ENCODE measurements around the gene RETSAT.

Gene RETSAT

DNA sequence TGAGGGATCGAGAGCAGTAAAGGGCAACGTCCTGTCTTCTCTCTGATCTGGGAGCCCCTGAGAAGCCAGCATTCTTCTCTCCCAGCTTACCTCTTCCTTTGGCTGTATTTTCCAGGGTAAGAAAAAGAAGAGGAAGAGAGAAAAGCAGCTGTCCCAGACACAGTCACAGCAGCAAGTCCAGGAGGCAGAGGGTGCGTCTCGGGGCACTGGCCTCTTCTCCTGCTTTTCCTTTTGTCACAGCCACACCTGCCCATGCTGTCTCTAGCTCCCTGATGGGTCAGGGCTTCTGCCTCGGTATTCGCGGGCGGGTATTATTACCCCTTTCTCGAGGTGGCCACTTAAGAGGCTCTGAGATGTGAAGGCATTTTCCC lies 46.8 kb downstream of the RETSAT start:
- DNase-seq, result no peak

DNA sequence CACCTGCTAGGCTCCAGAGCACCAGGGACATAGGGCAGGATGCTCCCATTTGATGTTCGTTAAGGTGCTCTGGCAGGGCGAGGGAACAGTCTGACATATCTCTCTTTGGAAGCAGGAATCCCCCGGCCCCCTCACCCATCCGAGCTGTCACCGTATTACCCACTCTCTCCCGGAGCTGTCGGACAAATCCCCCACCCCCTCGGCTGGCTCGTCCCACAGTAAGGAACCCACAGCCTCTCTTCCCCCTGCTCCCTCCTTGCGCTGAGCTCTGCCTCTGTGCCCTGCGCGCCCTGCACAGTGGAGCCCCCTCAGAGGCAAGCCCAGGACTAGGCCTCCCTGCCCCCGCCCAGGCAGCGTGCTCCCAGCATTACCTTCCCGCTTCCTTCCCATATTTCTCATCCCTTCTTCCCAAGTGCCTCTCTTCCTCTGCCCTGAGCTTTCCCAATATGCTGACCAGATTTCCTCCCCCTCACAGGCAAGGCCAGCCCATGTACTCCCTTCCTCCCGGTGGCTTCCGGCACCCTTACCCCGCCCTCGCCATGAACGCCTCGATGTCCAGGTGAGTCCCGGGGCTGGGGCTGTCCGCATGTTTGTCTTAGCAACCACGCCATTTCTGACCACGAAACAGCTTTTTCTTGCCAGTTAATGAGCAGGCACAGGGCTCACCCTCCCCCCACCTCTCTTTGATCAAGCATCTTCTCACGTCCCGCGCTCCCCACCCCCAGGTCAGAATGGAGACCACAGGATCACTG lies 50.4 kb downstream of the RETSAT start:
- no peak for DNase-seq

GRCh38 chr2:85302121-85302520 lies 52.2 kb downstream of the RETSAT start:
- no peak for DNase-seq

Data from suppressor macrophage (primary cell).